ENCODE results near the gene MSGN1. TPM values are rescaled to one million over a fixed set of nuclear protein-coding genes. Genes with fewer than 3 reads are reported as not detected.

Gene MSGN1
- not detected in 5 replicates for total RNA-seq (2022; extraction: Qiagen RNA extraction; ENCODE audit: low read depth)

GRCh38 chr2:17816396-17817245, at the start of gene MSGN1:
MSGN1 (plus strand) TSS chr2:17816460; CDS start chr2:17816519, 59 bp downstream.

Other genes with a start within 250 kb of the MSGN1 start
- 14.6 to 37.2 TPM (median 31.7 TPM) in 5 replicates for gene SMC6, start 62.6 kb upstream of the MSGN1 start, total RNA-seq (2022; extraction: Qiagen RNA extraction; ENCODE audit: low read depth)
- gene GEN1, start 62.3 kb upstream of the MSGN1 start, total RNA-seq (2022; extraction: Qiagen RNA extraction; ENCODE audit: low read depth), result 6.8 to 15.6 TPM (median 13.0 TPM) in 5 replicates
- gene KCNS3, start 62.2 kb downstream of the MSGN1 start, total RNA-seq (2022; extraction: Qiagen RNA extraction; ENCODE audit: low read depth), result 0.87 to 1.3 TPM (median 1.1 TPM) in 5 replicates

All from A549 treated with RU486 at 1 μM for 4 hours (cell line).